Measurements from ENCODE around the gene RBM22. TPM values are rescaled to one million over a fixed set of nuclear protein-coding genes. Genes with fewer than 3 reads are reported as not detected.

The RBM22 gene
- polyA plus RNA-seq, 1 of the 3 experiments (the other 2 are of a cell fraction) = 30.7 TPM

GRCh38 chr5:150653145-150653761 is 47.6 kb downstream of the RBM22 start (continued):
- TF ChIP-seq PBX3 (IDR thresholded peaks at IDR 0.05) (no peak), RCOR1 (IDR thresholded peaks at IDR 0.05; ENCODE audit: low read length) (no peak), ELF1 (IDR thresholded peaks at IDR 0.05) (no peak), EZH2phosphoT487 (IDR thresholded peaks at IDR 0.05; ENCODE audit: borderline replicate concordance, low read depth) (no peak), NFIC (IDR thresholded peaks at IDR 0.05; ENCODE audit: borderline replicate concordance) (peak; percentile 78), CHD2 (IDR thresholded peaks at IDR 0.05; ENCODE audit: low read length, partially characterized antibody) (no peak), TEAD4 (IDR thresholded peaks at IDR 0.05; ENCODE audit: borderline replicate concordance, insufficient read depth) (no peak), EP300 (IDR thresholded peaks at IDR 0.05; ENCODE audit: borderline replicate concordance in 1 of 2, low read depth in 1 of 2, low read length in 1 of 2) (no peak), NRF1 (IDR thresholded peaks at IDR 0.05; ENCODE audit: low read depth, low read length) (no peak), GATA2 (CRISPR knock-in tag; IDR thresholded peaks at IDR 0.05) (no peak), FOSL2 (IDR thresholded peaks at IDR 0.05; ENCODE audit: borderline replicate concordance, low read depth) (peak; percentile 6; the same call in 1 of the 2 replicates), RAD21 (IDR thresholded peaks at IDR 0.05; ENCODE audit: low read length) (peak; percentile 56), GABPA (IDR thresholded peaks at IDR 0.05; ENCODE audit: low read depth) (no peak), MAX (IDR thresholded peaks at IDR 0.05; ENCODE audit: low read depth) (no peak), SIN3A (IDR thresholded peaks at IDR 0.05; ENCODE audit: borderline replicate concordance, low read depth, low read length) (no peak), YY1 (IDR thresholded peaks at IDR 0.05; ENCODE audit: low read depth) (no peak), RXRA (IDR thresholded peaks at IDR 0.05; ENCODE audit: borderline replicate concordance, low read depth) (no peak), REST (IDR thresholded peaks at IDR 0.05; ENCODE audit: low read depth, low read length) (no peak), TAF1 (IDR thresholded peaks at IDR 0.05; ENCODE audit: borderline replicate concordance, low read depth, low read length) (no peak), USF1 (IDR thresholded peaks at IDR 0.05; ENCODE audit: borderline replicate concordance, low read depth) (no peak)
- TF ChIP-seq, protein P1, sequence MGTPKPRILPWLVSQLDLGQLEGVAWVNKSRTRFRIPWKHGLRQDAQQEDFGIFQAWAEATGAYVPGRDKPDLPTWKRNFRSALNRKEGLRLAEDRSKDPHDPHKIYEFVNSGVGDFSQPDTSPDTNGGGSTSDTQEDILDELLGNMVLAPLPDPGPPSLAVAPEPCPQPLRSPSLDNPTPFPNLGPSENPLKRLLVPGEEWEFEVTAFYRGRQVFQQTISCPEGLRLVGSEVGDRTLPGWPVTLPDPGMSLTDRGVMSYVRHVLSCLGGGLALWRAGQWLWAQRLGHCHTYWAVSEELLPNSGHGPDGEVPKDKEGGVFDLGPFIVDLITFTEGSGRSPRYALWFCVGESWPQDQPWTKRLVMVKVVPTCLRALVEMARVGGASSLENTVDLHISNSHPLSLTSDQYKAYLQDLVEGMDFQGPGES (IDR thresholded peaks at IDR 0.05; ENCODE audit: low read depth, low read length) = no peak
- TF ChIP-seq, protein P2, sequence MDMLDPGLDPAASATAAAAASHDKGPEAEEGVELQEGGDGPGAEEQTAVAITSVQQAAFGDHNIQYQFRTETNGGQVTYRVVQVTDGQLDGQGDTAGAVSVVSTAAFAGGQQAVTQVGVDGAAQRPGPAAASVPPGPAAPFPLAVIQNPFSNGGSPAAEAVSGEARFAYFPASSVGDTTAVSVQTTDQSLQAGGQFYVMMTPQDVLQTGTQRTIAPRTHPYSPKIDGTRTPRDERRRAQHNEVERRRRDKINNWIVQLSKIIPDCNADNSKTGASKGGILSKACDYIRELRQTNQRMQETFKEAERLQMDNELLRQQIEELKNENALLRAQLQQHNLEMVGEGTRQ (IDR thresholded peaks at IDR 0.05; ENCODE audit: borderline replicate concordance, low read depth, low read length) = no peak

Data from SK-N-SH (cell line).